Right lobe of liver (tissue), 4 donors: Measurements from ENCODE around the gene SMIM44.

ENCODE experiments used
- CTCF ChIP-seq, 4 donors: fragments of 200-600 bp in 3 of 4; fragments of 450-650 bp in 1 of 4; IDR thresholded peaks; one replicate each; pipeline versions ENCODE4 v1.5.1 to v1.8.0; 2016 to 2022; ENCODE audit warnings: antibody characterized with exemption in 4 of 4, mild to moderate bottlenecking in 2 of 4
- POLR2A ChIP-seq: fragments of 450-650 bp; IDR thresholded peaks from one replicate; pipeline ENCODE4 v1.6.1; 2017; ENCODE audit warnings: antibody characterized with exemption, mild to moderate bottlenecking
- donor health status: DM: no; HTN: no; CAD: no.
- donor health status: DM: no; HTN: no; CAD: no.
- donor health status: DM: no; HTN: yes; CAD: no.

GRCh38 chr19:3475449-3475848 is 7.8 kb downstream of the SMIM44 start:
- TF ChIP-seq CTCF (IDR thresholded peaks at IDR 0.05) (no peak), POLR2A (no peak)
